IPS-NIHi7 (cell line): ENCODE results near the gene DDX50.
A peak's percentile ranks its signal among the peaks of the same experiment; 100 is the strongest.
"Not testable (repeated sequence)": the region's sequence is repeated elsewhere in the genome, so short reads cannot be mapped to it uniquely, and the experiment has no call there.

Experiments
- DNase-seq: peaks from one replicate; pipeline ENCODE4 v3.0.0; 2012; ENCODE audit warnings: mixed read lengths; ENCODE audit errors: extremely low spot score

The DDX50 gene, protein sequence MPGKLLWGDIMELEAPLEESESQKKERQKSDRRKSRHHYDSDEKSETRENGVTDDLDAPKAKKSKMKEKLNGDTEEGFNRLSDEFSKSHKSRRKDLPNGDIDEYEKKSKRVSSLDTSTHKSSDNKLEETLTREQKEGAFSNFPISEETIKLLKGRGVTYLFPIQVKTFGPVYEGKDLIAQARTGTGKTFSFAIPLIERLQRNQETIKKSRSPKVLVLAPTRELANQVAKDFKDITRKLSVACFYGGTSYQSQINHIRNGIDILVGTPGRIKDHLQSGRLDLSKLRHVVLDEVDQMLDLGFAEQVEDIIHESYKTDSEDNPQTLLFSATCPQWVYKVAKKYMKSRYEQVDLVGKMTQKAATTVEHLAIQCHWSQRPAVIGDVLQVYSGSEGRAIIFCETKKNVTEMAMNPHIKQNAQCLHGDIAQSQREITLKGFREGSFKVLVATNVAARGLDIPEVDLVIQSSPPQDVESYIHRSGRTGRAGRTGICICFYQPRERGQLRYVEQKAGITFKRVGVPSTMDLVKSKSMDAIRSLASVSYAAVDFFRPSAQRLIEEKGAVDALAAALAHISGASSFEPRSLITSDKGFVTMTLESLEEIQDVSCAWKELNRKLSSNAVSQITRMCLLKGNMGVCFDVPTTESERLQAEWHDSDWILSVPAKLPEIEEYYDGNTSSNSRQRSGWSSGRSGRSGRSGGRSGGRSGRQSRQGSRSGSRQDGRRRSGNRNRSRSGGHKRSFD

DNA sequence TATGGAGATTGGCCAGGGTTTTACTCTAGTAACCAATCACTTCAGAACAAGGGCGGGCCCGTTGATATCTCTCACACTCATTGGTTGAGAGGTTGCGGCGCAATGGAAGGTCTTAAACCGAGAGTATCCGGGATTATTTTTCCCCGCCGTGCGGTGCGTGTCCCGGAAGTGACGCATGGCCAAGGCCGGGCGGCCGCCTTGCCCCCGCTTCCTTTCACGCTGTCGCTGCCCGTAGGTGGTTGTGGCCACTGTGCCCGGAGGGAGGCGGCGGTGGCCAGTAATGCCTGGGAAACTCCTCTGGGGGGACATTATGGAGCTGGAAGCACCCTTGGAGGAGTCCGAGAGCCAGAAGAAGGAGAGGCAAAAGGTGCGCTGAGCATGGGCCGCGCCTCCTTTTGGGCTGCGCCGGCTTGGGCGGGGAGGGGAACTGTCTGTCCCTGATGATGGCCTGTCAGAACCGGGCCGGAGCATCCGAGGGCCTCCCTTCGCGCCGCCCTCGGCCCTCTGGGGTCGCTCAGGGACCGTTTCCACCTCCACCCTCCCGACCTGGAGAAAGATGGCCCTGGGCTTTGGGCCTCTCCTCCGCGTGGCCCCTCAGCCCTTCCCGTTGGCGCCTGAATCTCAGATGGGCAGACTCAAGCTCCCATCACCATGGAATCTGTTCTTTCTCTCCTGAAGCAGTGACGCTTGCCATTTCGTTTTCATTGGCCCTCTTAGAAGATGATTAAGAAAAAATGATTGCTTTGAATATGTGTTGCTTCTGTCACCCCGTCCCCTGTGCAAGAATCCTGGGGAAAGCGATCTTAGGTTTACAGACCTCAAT is at the start of gene DDX50:
DDX50 (plus strand) TSS at position 211 of the 823 bp plus-strand sequence; CDS start at position 281, 70 bp downstream.
- peak; percentile 95 for DNase-seq

DNA sequence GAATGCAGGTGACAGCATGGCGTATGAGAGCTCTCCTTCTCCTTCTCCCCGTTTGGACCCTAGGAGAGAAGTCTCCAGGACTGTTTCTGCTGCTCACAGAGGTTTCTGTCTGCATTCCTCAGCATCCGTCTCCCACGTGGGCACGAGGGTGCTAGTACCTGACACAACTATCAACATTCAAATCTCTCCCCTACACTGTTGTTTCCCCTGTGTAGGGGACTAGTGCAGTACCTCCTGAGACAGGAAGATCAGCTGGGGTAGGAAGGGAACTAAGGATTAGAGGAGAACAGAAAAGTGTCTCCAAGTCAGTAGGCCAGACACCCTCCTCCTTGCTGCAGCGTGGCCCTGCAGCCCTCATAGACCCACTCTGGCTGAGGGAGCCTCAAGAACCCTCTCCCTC is 44.8 kb upstream of the DDX50 start:
- DNase-seq, result no peak

DNA sequence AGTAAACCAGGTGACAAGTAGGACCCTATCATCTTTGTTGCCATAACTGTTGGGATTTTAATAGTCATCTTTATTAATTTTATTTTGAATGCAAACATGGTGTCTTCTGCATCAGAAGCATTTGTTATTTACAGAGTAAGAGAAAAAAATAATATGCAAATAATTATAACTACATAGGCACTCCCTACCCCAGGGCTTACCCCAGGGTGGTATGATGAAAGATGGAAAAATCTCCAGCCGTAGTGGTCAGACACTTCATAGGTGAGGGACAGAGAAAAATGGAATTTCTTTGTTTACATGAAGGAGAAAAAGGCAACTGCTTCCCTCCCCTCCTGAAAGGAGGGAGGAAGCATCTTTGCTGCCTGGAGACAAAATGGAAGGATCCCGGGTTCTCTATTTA is 44.1 kb upstream of the DDX50 start:
- DNase-seq, result no peak

DNA sequence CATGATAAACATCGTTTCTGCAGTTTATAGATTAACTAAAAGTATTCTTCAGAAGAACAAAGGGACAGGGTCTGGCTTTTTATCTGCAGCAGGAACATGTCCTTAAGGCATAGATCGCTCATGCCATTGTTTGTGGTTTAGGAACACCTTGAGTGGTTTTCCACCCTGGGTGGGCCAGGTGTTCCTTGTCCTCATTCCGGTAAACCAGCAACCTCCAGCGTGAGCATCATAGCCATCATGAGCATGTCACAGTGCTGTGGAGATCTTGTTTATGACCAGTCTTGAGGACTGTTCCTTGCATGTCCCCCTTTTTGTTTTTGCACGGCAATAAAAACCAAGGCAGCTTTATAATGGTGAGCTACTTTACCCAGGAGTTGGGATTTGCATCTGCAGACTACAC is 39.9 kb upstream of the DDX50 start:
- no peak for DNase-seq

DNA sequence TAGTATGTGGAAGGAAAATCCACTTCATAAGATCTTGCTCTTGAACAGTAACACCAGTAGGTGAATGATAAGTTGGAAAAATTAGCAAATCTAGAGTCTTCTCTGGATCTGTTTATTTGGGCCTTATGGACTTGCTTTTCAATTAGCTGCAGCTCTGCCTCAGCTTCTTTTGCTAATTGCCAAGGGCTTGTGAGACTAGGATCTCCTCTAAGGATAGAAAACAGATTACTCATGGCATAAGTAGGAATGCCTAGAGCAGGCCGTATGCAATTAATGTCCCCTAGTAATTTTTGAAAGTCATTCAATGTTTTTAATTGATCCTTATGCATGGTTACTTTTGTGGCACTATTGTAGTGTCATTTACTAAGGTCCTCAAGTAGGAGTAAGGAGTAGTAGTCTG is 36.5 kb upstream of the DDX50 start:
- no peak for DNase-seq

DNA sequence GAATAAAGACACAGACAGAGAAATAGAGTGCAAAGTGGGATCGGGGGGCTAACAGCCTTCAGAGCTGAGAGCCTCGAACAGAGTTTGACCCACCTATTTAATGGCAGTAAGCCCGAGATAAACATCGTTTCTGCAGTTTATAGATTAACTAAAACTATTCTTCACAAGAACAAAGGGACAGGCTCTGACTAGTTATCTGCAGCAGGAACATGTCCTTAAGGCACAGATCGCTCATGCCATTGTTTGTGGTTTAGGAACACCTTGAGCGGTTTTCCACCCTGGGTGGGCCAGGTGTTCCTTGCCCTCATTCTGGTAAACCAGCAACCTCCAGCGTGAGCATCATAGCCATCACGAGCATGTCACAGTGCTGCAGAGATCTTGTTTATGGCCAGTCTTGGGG is 32.9 kb upstream of the DDX50 start:
- DNase-seq, result not testable (repeated sequence)

- DNase-seq, result no peak
Measured at GRCh38 chr10:68869623-68870022, 31.5 kb upstream of the DDX50 start.

DNA sequence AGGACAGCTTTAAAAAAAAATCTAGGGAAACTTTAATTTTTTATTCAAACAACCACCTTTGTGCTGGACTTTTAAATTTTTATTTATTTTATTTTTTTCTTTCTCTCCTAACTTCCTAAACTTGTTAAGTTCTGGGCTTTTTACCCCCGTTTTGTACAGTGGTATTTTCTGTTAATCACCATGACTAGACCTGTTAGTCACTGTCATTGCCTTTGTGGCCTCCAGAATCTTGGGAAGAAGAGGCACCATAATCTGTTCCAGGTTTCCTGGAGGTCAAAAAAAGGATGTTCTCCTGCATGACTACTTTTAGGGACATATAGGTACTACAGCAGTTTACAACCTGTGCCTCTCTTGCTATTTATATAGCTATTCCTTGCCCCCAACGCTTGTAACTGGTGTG is 31.1 kb upstream of the DDX50 start:
- no peak for DNase-seq

GRCh38 chr10:68870545-68871104 is 30.5 kb upstream of the DDX50 start:
- DNase-seq, result no peak

DNA sequence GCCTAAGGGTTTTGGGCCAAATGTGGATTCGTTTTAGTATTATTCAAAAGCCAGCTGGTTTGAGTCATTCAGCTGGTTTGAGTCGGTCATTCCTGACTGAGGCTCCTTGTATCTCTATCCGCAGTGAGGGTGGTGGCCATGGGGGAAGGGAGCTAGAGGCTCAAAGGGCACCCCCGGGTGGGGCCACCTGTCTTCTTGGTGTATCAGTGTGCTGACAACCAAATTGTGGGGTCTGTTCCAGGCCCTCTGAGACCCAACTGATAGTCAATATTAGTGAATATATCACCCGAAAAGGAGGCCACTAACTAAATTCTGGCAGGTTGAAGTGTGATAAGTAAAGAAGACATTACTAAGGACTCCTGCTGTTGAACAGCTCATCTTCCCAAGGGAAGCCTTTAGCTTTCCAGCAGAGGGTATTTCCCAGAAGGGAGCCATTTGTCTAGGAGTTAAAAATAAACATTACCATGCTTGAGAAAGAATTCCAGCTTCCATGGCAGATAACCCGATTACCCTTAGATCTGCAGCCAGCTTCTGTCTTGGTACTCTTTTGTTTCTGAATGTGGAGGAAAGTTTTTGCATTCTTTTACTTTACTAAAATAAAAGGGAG is 29.9 kb upstream of the DDX50 start:
- peak; percentile 45 for DNase-seq

GRCh38 chr10:68871731-68872342 is 29.3 kb upstream of the DDX50 start:
- DNase-seq, result no peak

GRCh38 chr10:68876246-68877138 is 24.6 kb upstream of the DDX50 start:
- DNase-seq, result no peak

DNA sequence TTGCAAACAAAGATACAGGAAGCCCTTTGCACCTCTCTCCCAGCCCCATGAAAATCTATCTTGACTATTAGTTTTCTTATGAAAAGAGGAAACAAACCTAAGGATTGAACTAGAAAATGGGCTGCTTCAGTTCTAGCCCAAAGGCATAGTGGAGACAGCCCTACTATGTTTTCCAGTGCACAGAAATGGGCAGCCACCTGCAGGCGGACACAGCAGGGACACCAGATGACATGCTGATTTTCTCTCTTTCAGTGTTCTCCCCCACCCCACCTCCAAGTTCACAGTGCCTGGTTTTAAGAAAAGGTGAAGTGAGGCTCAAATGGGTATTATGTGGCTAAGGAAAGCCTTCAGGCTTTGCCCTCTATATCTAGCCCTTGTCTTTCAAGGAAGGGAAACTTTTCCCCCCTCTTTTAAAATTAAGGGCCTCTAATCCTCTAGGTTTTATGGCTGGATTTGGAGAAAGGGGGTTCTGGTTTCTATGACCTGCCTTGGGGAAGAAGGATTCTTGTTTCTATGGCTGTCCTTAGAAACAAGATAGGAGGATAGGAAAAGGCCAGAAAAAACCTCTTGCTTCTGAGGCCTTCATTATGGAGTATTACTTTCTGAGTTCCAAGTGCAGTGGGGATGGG is 23.5 kb upstream of the DDX50 start:
- no peak for DNase-seq

DNA sequence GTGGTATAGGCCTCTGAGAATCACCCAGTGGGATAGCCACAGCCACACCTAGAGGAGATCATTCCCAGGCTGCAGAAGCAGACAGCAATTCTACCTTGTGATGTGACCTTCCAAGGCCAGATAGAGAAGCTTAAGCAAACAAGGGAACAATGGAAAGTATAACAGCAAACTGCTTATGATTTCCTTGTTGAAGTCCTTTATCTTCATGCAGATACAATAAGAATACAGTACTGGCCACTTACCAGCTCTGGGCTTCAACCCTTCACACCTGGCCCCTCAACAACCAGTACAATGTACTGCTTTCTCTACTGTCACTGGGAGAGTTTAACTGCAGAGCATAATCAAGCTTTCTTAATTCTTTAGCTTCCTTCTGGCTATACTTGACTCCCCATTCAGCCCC is 22.6 kb upstream of the DDX50 start:
- no peak for DNase-seq

DNA sequence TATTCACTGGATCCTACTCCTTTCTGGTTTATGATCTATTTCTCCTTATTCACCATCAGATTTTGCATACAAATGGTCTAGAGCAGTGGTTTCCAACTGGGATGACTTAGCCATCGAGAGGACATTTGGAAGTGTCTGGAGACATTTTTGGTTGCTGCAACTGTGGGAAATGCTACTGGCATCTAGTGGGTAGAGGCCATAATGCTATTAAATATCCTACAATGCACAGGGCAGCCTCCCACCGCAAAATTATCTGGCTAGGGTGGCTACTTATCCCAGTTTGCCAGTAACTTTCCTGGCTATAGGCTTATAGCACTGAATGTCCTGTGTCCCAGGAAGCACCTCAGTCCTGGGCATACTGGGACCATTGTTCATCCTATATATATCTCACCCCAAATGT is 21.5 kb upstream of the DDX50 start:
- no peak for DNase-seq

- DNase-seq, result no peak
Measured at GRCh38 chr10:68880181-68880580, 20.9 kb upstream of the DDX50 start.

DNA sequence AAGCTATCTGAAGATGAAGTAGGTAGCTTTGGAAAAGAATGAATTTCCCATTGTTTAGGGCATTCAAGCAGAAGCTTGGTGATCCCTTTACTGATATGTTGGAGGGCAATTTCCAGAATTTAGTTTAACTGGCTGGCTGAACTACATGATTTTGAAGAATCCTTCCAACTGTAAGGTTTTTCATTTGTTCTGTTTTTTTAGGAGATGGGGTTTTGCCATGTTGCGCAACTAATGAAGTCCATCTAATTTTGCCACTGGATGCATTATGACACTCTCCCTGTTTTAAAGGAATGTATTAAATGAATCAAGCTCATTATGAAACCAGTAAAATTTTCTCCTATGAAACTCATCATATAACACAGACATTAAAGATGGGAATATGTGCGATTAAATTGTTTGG is 6.1 kb upstream of the DDX50 start:
- DNase-seq, result no peak

GRCh38 chr10:68897336-68897741 is 3.8 kb upstream of the DDX50 start:
- peak; percentile 69 for DNase-seq

GRCh38 chr10:68899186-68899745 is 1.8 kb upstream of the DDX50 start:
- DNase-seq, result no peak
